GM12873 (cell line): Measurements from ENCODE around the gene NDUFB2.

ENCODE experiments used
- TF ChIP-seq, protein P1 (sequence below): IDR thresholded peaks from 2 replicates; pipeline ENCODE4 v1.5.1; 2012; ENCODE audit warnings: low read depth, mild to moderate bottlenecking, moderate library complexity, low read length, control low read depth; ENCODE audit not compliant: insufficient read depth; ENCODE audit errors: missing control alignments

Gene NDUFB2

GRCh38 chr7:140668641-140669040 is 27.9 kb upstream of the NDUFB2 start:
- TF ChIP-seq, protein P1, sequence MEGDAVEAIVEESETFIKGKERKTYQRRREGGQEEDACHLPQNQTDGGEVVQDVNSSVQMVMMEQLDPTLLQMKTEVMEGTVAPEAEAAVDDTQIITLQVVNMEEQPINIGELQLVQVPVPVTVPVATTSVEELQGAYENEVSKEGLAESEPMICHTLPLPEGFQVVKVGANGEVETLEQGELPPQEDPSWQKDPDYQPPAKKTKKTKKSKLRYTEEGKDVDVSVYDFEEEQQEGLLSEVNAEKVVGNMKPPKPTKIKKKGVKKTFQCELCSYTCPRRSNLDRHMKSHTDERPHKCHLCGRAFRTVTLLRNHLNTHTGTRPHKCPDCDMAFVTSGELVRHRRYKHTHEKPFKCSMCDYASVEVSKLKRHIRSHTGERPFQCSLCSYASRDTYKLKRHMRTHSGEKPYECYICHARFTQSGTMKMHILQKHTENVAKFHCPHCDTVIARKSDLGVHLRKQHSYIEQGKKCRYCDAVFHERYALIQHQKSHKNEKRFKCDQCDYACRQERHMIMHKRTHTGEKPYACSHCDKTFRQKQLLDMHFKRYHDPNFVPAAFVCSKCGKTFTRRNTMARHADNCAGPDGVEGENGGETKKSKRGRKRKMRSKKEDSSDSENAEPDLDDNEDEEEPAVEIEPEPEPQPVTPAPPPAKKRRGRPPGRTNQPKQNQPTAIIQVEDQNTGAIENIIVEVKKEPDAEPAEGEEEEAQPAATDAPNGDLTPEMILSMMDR = no peak

GRCh38 chr7:140669352-140669751 is 27.2 kb upstream of the NDUFB2 start:
- TF ChIP-seq, protein P1 = no peak

DNA sequence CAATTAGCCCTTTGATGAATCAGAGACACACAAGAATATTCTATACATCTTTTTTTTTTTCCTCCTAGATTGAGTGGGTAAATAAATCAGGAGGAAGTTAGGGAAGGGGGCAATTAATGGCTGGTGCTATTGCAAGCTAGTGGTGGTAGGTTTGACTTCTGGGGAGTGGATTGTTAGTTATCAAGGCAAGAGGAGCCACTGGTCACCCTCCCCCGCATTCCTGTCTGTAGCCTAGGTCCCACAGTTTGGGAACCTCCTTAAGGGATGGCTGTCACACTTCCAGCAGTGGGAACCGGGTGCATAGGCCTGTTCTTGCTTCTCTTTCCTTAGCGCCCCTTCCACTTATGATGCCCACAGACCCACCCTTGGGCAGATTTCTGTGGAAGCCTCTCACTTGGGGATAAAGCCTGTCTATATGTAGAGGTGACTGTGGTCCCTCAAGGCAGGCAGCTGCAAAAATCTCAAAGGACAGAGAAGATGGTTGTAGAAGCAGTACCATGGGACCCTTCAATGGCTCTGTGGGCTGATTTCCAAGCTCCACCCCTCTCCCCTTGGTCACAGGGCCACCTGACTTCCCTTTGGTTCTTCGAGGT is 26.1 kb upstream of the NDUFB2 start:
- TF ChIP-seq, protein P1 = no peak

DNA sequence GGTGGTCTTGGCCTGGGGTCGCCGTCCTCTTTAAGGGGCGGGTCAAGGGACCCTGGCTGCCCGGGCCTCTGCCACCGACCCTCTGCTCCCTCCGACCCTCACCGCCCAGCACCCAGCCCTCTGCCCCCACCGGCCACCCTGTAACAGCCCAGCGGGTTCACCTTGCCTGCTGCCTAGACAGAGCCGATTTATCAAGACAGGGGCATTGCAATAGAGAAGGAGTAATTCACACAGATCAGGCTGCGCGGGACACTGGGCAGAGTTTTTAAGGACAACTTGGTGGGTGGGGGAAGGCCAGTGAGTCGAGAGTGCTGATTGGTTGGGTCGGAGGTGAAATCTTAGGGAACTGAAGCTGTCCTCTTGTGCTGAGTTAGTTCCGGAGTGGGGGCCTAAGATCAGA is 24.5 kb upstream of the NDUFB2 start:
- TF ChIP-seq, protein P1 = no peak

DNA sequence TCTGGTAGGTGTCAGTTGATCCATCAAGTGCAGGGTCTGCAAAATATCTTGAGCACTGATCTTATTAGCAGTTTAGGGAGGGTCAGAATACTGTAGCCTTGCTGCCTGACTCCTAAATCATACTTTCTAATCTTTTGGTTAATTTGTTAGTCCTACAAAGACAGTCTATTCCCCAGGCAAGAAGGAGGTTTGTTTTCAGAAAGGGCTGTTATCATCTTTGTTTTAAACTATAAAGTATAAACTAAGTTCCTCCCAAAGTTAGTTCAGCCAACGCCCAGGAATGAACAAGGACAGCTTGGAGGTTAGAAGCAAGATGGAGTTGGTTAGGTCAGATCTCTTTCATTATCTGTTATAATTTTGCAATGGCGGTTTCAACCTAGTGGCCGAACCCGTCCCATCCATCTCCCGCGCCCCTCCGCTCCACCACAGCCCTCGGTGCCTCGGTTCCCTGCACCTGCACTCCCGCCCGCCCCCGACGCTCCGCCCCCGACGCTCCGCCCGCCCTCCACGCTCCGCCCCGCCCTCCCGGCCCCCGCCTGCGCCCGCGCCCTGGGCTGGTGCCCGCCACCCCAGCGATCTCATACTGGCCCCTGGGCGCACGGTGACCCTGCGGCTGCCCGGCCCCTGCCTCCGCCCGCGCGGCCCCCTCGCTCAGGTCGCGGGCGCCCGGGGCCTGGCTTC is 24.0 kb upstream of the NDUFB2 start, which contains the start of gene ADCK2:
ADCK2 (plus strand) TSS at position 564 of the 681 bp plus-strand sequence. CDS start 386 bp downstream, outside the sequence.
- TF ChIP-seq, protein P1 = no peak

- TF ChIP-seq, protein P1 = no peak
These were observed 23.3 kb upstream of the NDUFB2 start for GRCh38 chr7:140673063-140673773.

DNA sequence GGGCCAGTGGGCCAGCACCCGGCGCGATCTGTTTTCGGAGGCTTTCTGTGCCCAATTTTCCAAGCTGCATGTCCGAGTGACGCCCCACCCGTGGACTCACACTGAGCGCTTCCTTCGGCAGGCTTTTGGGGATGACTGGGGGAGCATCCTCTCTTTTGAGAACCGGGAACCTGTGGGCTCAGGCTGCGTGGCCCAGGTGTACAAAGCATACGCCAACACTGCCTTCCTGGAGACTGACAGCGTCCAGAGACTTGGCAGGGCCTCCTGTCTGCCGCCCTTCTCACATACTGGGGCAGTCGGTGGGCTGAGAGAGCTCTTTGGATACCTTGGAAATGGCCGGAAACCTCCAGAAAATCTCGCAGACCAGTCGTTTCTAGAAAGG is 22.7 kb upstream of the NDUFB2 start:
- TF ChIP-seq, protein P1 = no peak
